DMS153 treated with DMSO at 0.1 percent for 48 hours (cell line): ENCODE data around the gene RSRC2.
"Not testable (repeated sequence)": the region's sequence is repeated elsewhere in the genome, so short reads cannot be mapped to it uniquely, and the experiment has no call there.

Experiments
- DNase-seq: peaks from one replicate; lab custom pipeline; 2025; ENCODE audit not compliant: unreplicated experiment; lab: John Stamatoyannopoulos, UW

Gene RSRC2, protein sequence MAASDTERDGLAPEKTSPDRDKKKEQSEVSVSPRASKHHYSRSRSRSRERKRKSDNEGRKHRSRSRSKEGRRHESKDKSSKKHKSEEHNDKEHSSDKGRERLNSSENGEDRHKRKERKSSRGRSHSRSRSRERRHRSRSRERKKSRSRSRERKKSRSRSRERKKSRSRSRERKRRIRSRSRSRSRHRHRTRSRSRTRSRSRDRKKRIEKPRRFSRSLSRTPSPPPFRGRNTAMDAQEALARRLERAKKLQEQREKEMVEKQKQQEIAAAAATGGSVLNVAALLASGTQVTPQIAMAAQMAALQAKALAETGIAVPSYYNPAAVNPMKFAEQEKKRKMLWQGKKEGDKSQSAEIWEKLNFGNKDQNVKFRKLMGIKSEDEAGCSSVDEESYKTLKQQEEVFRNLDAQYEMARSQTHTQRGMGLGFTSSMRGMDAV

DNA sequence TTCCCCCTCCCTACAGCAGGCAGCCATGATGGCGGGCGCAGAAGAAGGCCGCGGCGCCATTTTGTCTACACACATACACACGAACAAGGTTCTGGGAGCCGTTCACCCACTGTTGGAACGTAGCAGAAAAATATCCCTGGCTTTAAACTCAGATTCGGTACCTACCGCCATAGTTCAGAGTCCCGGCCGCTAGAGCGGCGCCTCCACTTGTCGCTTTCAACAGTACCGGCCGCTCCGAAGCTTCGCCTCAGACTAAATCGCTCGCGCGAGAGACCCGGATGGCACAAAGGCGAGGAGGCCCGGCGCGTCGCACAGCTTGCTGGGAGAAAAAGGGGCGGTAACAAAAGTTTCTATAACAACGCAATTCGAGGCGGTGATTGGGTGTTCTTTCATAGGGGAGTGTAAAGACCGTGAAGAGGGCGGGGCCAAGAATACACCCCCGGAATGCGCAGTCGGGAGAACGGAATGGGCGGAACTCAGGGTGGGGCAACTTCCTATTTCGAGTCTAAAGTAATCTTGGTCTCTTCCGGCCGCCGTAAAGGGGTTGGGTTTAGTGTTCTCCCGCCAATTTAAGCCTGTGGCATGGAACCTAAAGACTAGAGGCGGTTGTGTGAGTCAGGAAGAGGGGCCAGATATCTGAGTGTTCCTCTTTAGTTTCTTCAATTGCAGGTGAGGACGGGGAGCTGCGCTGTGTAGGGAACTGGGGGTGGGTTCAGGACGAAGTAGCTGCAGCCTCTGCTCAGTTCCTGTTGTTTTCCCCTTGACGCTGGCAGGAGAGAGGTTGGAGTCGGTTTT, at the start of gene RSRC2, which contains the start of gene KNTC1:
TSS of gene RSRC2 (minus strand) at position 254 of the 795 bp plus-strand sequence. CDS start at position 171, 83 bp downstream.
TSS of gene KNTC1 (plus strand) at position 567 of the 795 bp plus-strand sequence. CDS start 2,815 bp downstream, outside the sequence.
- DNase-seq, result peak; percentile 99

GRCh38 chr12:122571821-122572220, 45.1 kb upstream of the RSRC2 start:
- DNase-seq, result no peak

DNA sequence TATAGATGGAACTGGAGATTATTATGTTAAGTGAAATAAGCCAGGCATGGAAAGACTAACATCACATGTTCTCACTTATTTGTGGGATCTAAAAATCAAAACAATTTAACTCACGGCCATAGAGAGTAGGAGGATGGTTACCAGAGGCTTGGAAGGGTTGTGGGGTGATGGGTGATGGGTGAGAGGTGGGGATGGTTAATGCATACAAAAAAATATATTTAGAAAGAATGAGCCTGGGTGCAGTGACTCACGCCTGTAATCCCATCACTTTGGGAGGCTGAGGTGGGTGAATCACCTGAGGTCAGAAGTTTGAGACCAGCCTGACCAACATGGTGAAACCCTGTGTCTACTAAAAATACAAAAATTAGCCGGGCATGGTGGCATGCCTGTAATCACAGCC, 43.3 kb upstream of the RSRC2 start:
- not testable (repeated sequence) for DNase-seq

- no peak for DNase-seq
Observed at GRCh38 chr12:122569288-122569687, 42.6 kb upstream of the RSRC2 start.

GRCh38 chr12:122566816-122567215, 40.1 kb upstream of the RSRC2 start:
- not testable (repeated sequence) for DNase-seq

- no peak for DNase-seq
Observed at GRCh38 chr12:122563361-122563760, 36.6 kb upstream of the RSRC2 start.

- DNase-seq, result no peak
Observed at GRCh38 chr12:122560138-122560537, 33.4 kb upstream of the RSRC2 start.

DNA sequence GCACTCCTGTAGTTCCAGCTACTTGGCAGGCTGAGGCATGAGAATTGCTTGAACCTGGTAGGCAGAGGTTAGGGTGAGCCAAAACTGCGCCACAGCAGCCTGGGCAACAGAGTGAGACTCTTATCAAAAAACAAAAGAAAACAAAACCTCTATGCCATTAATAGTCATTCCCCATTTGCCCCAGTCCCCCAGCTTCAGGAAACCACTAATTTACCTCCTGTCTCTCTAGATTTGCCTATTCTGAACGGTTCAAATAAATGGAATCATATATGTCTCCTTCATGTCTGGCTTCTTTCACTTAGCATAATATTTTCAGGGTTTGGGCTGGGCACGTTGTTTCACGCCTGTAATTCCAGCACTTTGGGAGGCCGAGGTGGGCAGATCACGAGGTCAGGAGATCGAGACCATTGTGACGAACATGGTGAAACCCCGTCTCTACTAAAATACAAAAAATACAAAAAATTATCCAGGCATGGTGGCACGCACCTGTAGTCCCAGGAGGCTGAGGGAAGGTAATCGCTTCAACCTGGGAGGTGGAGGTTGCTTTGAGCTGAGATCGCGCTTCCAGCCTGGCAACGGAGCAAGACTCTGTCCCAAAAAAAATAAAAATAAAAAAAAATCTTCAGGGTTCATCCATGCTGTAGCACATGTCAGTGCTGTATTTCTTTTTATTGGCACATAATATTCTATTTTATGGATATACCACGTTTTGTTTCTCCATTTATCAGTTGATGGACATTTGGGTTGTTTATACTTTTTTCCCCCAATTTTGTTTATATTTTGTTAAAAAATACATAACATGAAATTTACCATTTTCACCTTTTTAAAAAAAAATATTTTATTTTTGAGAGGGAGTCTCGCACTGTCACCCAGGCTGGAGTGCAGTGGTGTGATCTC, 32.3 kb upstream of the RSRC2 start:
- DNase-seq, result no peak

DNA sequence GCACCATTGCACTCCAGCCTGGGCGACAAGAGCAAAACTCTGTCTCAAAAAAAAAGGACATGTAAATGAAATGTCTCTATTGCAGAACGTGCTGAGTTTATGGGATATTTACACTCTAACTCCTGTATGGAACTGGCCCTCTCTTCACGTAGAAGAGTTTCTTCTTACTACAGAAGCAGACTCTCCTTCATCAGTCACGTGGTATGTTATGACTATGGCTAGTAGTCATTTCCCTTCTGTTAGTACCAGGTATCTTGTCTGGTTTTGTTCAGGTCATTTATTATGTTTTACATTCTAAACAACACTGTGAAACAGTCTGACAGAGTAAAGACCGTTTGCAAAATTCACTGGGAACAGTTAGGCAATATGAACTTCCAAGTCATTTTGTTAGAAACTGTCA, 20.6 kb upstream of the RSRC2 start:
- no peak for DNase-seq

DNA sequence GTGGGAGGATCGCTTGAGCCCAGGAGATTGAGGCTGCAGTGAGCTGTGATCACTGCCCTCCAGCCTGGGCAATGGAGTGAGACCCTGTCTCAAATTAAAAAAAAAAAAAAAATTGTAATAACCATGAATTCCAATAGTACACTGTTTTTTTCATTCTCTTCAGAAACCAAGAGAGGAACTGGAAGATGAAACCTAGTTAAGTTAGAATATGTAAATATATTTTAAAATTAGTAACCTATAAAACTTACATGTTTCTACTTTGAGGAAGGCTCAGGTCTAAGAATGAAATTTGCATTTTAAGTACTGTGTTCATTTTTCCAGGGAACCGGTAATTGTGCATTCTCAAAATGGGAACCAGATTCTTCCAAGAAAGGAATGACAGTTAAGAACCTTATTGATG, 19.1 kb upstream of the RSRC2 start:
- DNase-seq, result no peak

DNA sequence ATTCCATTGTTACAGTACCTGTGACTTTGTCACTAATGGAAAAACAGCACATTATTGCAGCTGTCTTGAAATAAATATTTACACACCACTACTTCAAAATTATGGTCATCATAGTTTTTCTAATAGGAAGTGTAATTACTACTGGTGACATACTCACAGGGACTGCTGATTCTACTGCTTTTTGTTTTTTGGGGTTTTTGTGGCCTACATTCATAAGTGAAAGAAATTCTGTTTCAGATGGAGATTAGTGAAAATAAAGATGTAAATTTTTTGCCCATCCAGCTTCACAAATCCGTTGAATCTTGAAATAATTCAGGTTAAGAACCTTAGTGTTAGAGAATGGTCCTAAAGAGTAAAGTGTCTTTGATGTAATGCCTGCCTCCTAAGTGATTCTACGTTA, 17.8 kb upstream of the RSRC2 start:
- no peak for DNase-seq

DNA sequence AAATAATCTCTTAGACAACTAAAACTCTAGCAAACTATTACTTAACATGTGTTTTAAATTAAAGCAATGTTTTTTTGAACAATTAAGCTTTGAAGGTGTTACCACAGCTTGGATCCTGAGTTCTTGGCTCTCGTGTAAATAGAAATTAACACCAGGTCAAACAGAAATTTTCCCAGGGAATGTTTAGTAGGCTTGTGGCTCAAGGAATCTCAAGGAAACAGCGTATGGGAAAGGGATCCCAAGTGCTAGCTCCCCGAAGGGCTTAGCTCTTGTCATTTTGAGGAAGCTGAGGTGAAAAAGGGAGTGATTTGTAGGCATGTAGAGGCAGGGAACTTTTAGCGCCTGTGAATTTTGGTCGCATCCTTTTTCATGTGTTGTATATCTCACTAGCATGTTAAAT, 11.8 kb upstream of the RSRC2 start:
- no peak for DNase-seq

- DNase-seq, result no peak
Observed at GRCh38 chr12:122537021-122537420, 10.3 kb upstream of the RSRC2 start.

GRCh38 chr12:122533856-122534255, 7.1 kb upstream of the RSRC2 start:
- no peak for DNase-seq

GRCh38 chr12:122528992-122529391, 2.3 kb upstream of the RSRC2 start:
- DNase-seq, result no peak

DNA sequence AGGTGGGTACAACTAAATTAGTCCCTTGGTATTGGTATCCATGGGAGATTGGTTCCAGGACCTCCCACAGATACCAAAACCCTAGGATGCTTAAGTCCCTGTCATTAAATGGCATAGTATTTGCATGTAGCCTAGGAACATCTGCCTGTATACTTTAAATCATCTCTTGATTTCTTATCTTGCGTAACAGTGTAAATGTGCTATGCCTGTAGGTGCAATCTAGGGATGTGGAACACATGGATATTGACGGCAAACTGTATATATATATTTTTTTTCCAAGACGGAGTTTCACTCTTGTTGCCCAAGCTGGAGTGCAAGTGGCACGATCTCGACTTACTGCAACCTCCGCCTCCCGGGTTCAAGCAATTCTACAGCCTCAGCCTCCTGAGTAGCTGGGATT, 1.8 kb upstream of the RSRC2 start:
- DNase-seq, result no peak

DNA sequence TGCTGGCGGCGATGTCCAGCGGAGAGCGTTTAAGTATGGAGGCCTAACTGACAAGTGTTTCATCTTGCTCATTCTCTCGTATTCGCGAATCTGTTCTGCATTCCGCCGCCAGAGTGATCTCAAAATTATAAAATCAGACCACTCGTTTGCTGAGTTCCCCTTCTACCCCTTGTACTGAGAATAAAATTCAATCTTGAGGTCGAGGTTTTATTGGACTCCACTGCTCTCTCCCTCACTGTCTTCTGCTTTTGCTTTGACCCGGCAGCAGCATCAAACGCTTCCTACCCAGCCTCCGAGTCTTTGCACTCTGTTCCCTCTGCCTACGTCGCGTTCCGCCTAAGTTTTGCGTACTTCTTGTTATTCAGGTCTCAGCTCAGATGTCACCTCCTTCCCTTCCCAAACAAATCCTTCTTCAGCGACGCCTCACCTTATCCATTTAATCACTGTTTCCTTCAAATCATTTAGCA, 775 bp upstream of the RSRC2 start:
- no peak for DNase-seq

DNA sequence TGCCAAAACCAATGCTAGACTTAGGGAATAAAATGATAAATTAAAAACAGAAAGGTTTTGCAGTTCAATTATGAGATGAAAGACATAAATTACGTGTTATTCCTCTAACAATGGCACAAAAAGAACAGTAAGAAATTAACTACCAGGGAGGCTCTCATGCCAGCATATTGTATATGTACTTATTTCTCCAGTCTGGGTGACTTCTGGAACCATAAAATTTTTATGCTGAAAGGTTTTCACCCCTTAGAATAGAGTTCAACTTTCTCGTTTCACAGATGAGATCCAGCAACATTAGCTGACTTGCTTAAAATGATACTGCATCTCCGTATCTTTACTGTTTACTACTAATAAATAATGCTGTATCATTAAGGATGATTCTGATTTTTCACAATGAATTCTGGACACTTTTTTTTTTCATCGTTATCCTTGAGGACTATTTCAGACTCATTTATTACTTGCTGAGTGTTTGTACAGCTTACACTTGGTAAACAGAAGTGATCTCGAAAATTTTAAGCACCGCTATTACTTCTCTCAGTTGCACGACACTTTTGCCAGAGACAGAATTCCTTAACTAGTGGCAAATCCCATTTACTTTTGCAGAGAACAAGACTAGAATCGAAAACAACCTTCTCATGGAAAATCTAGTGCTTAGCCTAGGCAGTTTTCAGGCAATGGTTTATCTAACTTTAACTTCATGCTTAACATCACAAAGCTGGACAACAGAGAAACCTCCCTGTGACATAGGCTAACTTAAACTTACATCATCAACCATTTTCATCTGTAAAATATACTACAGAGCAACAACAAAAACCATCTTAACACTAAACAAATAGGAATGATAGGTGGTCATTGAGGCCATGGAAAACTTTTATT, 2.7 kb downstream of the RSRC2 start:
- no peak for DNase-seq

GRCh38 chr12:122523280-122523679, 3.5 kb downstream of the RSRC2 start:
- DNase-seq, result no peak

DNA sequence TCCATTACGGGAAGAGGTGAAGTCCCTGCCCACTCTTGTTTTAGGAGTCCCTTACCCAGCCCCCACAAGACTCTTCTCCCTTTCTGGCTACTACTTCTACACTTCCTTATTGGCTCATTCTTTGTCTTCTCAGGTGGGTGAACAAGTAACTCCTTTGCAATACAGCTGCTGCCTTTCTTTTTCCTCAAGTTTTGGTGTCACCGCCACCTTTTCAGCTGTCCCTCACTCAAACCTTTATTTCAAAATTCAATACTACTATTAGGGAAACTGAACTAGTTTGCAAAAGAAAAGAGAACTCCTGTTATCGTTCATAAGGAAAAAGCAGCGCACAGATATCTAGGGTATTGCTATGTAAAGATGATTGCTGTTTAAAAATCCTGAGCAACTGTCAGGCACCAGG, 6.1 kb downstream of the RSRC2 start:
- no peak for DNase-seq
